Right renal pelvis (tissue), 4 donors: ENCODE measurements around the gene CUL4A. TPM values are rescaled to one million over a fixed set of nuclear protein-coding genes. Genes with fewer than 3 reads are reported as not detected.
"Not testable (repeated sequence)": the region's sequence is repeated elsewhere in the genome, so short reads cannot be mapped to it uniquely, and the experiment has no call there.

Experiments
- DNase-seq, 4 donors: peaks; one replicate each; pipeline ENCODE4 v3.0.0-alpha.2; 2013; ENCODE audit warnings: low read depth in 4 of 4, low spot score in 3 of 4, missing footprints in 1 of 4
- polyA plus RNA-seq, 4 donors: library from polyadenylated mRNA; unstranded; fragments of 120-200 nt; gene quantifications; one replicate each; pipeline ENCODE4 v1.2.1, GENCODE V29; 2013; ENCODE audit not compliant: insufficient read length in 4 of 4

The CUL4A gene
- polyA plus RNA-seq, 4 donors: 74.6 to 85.3 (median 82.0) TPM

DNA sequence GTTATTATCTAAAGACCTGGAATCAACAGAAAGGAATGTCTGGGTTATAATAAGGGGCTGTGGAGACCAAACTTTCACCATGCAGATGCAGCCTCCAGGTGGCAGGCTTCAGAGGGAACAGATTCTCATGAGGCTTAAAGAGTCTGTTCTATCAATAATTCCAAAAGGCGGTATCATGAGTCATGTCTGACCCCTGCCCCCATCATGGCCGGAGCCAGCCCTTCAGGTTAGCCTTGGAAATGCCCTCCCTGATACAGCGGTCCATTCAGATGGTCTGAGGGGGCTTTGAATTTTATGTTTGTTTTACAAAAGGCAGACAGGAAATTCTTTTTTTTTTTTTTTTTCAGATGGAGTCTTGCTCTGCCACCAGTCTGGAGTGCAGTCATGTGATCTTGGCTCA lies 66.0 kb downstream of the CUL4A start:
- no peak for DNase-seq

DNA sequence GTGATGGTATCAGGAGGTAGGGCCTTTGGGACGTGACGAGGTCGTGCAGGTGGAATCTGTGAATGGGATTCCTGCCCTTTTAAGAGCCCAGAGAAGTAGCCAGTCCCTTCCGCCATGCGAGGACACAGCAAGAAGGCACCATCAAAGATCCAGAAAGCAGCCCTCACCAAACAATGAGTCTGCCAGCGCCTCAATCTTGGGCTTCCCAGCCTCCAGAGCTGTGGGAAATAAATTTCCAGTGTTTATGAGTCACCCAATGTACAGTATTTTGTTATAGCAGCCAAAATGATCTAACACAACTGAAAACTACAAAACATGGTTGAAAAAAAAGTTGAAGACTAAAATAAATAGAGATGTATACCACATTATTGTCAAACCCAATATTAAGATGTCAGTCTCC lies 70.7 kb downstream of the CUL4A start:
- no peak for DNase-seq

DNA sequence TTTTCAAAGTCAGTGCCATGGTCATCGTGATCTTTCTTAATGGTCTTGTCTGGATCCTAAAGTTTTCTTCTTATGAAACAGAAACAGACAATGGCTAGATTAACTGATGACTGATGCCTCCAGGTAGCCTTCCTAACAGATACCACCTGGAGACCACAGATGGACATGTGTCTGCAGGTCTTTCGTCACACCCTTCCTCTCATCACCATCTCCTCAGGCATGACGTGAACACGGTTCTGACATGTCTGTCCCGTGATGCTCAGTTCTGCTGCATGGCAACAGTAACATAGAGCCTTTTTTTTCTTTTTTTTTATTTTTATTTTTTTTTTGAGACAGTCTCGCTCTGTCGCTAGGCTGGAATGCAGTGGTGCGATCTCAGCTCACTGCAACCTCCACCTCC lies 74.5 kb downstream of the CUL4A start:
- no peak for DNase-seq

DNA sequence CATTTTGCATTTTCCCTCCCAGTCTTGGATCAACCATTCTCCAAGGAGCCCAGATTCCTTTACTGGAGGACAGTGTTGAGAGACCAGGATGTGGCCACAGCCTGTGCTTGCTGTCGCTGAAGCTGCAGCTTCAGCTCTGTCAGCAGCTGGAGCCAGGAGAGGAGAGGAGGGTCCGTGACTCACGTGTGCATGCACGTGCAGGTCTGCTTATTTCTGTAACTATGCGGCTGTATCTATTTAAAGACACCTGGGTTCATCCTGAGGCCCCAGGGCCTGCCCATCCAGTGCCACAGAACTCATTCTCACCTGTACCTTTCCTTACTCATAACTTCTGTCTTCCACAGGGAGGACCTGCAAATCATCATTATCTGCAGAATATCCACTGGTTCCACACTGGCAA lies 79.5 kb downstream of the CUL4A start:
- DNase-seq: no peak

DNA sequence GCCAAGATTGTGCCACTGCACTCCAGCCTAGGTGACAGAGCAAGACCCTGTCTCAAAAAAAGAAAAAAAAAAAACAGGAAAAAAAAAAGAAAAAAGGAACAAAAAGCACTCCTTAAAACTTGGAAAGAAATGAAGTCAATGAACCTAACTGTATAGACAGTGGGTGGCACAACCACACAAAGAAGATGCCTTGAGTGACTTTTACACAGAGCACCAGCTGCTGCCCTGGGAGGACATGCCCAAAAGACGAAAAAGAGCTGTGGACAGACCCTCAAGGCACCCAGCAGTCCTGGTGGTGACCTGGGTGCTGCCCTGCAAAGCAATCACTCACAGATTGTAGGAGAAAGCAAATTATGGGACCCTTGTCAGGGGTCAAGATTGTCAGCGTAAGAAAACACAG lies 81.7 kb downstream of the CUL4A start:
- no peak for DNase-seq

DNA sequence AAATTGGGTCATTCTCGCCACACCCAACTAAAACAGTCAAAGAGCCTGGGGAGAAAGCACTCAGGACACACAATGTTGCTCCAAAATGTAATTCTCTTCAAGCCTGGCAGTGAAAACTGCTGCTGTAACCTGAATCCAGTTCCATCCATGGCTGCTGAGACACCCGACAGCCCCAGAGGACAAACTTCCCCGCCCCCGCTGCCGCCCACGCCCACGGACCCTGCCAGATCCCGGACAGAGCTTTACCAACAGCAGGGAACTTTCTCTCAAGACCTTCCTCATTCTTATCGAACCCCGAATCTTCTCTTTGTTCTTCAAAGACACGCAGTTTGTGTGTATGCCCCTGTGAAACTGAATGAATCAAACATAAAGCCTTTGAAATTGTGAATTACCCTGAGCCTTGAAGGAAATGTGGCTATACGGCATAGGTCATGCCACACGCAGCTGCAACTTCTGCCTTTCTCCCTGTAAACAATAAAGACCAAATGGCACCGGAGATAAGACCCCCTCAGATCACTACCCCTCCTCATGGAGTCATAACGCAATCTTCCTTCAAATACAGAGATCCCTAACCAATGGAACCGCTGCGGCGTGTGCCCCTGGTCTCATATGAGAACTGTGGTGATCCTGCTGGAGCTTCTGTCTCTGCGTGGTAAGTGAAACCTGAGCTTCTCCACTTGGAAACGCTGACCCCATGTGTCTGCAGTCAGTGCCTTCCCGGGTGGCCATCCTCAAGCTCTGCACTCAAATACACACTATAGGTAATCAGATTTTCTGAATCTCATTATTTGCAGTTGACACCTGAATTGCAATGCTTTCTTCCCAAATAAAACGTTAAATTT lies 82.8 kb downstream of the CUL4A start:
- no peak for DNase-seq

DNA sequence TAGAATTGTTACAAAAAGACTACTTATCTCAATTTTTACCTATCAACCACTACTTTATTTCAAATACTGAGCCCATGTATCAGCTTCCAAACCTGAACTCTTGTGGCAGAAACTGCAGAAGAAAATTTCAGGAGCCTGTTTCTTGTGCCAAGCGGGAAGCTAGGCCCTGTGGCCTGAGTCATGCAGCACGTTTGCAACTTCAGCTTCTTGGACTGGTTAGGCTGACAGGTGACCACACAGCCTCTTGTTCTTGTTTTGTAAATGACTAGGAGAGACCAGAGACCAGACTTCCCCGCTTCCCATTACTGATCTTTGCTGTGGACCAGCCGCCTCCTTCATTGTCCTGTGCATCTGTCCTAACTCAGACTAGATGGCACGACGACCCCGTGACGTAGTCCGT lies 84.3 kb downstream of the CUL4A start:
- no peak for DNase-seq

DNA sequence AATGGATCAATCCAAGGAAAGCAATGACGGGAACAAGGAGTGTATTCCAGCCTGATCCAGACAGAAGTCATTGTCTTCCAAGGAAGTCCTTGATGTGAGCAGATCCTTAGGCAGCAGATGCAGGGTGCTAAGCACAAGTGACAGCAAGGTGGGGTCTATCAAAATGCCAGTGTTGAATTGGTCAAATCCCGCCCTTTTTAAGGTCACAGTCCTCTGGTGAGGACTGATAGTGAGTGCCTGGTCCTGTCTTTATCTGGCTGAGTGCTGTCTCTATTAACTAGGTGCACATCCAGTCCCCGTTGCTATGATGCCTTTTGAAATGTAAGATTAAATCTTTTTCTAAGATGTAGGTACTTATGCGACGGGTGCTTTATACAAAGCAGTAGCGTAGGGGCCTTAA lies 86.4 kb downstream of the CUL4A start:
- no peak for DNase-seq

DNA sequence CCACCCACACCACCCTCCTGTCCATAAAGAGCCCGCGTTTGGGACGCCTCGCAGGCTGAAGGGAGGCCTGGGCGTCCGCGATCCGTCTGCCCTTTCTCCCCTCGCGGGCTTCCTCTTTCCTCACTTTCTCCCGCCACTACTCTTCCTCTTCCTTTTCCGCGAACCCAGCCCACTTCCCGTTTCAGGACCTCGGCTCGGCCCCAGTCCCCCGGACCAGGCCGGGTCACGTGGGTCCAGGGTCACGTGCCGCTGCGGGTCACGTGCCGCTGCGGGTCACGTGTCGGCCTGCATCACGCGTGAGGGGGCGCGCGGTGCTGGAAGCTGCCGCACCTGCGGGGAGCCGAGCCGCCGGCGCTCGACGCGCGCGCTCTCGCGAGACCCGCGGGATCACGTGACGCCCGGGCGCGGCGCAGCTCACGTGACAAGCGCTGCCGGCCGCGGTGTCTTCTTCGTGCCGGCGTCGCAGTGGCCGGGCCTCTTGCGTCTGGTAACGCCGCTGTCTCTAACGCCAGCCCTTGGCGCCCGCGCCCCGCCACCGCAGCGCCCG lies 87.5 kb downstream of the CUL4A start, which contains the start of gene LAMP1:
Gene LAMP1, plus strand, starts transcription at position 417 of the 547 bp plus-strand sequence. CDS start 196 bp downstream, outside the sequence.
- DNase-seq: peak; percentile 91 to 99 (median 94)

DNA sequence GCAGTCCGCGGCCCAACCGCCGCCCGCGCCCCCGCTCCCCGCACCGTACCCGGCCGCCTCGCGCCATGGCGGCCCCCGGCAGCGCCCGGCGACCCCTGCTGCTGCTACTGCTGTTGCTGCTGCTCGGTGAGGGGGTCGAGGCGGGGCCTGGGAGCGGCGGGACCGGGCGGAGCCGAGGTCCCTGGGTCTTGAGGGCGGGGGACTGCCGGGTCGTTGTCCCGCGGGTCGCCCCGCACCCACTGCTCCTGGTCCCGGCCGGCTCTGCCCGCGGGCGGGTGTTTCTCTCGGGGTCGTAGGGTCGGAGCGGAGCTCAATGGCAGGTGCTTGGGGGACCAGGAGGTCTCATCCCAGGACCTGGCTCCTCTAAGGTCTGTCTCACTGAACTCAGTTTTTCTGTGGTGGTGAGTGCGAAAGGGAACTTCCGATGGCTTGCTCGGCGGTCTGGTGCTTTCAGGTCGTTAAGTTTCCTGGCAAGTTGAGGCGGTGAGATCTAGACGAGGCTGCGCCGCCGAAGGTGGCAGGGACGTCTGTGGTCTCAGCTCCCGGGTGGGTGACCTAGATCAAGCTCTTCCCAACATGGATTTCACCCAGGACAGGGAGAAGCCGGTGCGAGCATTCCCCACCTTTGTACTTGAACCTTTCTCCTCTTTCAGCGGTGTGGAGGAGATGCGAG lies 88.1 kb downstream of the CUL4A start:
- no peak for DNase-seq

DNA sequence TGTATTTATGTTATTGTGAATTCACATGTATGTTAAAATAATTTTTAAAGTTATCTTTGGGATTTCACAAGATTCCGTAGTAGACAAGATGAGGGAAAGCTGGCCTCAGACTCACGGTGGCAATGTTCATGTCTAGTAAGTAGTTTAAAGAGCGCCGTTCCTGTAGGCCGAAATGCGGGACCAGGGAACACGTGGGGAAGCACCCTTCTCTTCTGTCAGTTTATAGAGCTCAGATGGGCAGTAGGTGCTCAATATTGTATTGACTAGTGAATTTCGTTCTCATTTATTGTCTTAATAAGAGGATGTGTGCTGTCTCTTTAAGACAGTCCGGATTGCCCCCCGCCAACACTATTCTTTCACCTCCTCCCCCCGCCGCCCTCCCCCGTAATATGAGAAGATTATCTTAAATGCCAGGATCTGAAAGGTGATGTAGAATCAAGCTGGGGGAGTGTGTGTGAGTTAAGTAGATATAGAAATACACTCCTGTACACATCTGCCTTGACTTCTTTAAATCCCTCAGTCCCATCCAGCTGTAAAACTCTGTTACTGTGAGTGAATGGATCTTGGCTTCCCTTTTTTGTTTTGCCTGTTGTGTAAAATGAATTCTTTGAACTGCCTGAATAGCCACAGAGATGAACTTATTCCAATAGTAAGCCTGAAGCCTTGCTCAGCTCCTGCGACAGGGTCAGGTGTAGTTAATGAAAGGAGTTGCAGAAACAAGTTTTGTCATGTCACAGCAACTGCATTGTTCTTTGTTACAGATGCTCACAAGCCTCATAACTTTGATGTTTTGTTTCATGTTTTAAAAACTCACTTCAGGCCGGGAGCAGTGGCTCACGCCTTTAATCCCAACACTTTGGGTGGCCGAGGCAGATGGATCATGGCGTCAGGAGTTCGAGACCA lies 88.9 kb downstream of the CUL4A start:
- no peak for DNase-seq

DNA sequence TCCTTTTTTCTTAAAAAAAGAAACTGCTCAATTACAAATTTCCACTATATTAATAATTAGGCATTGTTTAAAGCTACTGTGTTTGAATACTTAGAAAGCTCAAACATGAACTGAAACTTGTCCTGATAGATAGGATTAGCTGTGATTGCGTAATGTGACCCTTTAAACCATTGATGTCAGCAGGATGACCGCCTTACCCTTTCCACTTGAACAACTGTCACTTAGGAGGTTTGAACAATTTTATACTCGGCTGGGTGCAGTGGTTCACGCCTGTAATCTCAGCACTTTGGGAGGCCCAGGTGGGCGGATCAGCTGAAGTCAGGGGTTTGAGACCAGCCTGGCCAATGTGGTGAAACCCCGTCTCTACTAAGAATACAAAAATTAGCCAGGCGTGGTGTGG lies 90.5 kb downstream of the CUL4A start:
- DNase-seq: no peak

DNA sequence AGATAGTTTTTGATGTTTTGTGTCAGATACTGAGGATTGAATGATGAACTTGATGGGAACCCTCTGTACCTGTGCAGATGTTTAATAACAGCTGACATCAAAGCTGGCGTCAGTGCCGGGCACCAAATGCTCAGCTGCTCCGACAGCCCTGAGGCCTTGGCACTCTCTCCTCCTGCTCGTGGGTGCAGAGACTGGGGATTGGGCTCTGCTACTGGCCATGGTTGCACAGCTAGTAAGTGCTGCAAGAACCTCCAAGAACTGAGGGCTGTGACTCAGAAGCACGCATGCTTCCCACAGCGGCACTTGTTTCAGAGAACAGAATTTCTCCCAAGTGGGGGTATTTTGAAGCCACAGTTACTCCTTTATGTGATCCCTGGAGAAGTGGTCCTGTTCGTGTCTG lies 93.6 kb downstream of the CUL4A start:
- no peak for DNase-seq

DNA sequence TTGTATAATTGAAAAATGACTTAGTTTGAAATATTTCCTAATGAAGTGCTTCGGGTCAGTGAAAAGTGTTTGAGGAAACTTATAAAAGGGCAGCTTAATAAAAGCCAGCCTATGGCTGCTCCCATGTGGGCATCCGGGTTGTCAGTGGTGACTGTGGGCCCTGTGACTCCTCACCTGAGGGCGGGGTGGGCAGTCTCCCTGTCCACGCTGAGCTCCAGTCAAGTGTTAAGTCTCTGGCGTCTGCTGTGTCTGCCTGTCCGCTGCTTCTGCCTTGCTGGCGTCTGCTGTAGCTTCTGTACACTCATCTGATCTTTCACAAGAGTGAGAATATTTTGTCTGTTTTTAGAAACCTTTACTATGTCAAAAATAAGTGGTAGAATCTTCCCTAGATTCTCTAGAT lies 94.7 kb downstream of the CUL4A start:
- DNase-seq: no peak

DNA sequence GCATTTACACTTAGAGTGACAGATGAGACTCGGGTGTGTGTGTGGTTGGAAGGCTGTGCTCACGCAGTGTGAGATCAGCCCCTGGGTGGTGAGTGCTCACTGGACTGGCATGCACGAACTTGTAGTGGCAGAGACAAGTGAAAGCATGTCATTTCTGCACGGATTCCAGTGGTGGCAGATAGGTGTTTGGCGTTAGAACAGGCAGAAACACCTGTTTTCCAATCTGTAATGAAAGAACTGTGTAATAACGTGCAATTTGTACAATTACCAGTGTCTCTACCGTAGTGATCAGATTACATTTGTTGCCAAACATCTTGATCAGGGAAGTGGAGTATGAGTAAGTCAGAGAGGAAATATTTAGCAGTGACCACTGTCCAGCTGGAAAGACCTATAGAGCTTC lies 95.8 kb downstream of the CUL4A start:
- no peak for DNase-seq

DNA sequence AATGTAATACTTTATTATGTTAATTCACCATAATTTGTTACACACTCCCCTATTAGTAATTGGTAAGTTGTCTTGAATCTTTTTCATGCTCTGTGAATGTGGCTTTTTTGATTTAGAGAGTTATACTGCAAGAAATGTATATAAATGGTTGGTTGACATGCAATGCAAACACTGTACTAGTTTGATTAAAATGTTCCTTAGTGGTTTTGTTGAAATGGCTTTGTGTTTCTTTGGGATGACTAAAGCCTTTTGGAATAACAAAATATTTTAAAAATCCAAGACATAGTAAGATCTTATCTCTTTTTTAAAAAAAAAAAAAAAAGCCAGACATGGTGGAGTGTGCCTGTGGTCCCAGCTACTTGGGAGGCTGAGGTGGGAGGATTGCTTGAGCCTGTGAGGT lies 98.1 kb downstream of the CUL4A start:
- no peak for DNase-seq

DNA sequence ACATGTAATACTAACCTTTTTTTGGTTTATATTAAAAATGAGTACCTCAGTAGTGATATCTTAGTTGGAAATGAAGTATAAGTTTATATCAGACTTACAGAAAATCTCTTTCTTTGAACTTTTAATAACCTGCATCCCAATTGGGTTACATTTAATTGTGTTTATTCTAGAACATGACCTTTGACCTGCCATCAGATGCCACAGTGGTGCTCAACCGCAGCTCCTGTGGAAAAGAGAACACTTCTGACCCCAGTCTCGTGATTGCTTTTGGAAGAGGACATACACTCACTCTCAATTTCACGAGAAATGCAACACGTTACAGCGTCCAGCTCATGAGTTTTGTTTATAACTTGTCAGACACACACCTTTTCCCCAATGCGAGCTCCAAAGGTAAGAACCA lies 100.1 kb downstream of the CUL4A start:
- no peak for DNase-seq

DNA sequence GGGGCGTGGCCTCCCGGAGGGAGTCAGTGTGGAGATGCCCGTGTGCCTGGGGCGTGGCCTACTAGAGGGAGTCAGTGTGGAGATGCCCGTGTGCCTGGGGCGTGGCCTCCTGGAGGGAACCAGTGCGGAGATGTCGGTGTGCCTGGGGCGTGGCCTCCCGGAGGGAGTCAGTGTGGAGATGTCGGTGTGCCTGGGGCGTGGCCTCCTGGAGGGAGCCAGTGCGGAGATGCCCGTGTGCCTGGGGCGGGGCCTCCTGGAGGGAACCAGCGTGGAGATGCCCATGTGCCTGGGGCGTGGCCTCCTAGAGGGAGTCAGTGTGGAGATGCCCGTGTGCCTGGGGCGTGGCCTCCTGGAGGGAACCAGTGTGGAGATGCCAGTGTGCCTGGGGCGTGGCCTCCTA lies 104.7 kb downstream of the CUL4A start:
- not testable (repeated sequence) for DNase-seq

DNA sequence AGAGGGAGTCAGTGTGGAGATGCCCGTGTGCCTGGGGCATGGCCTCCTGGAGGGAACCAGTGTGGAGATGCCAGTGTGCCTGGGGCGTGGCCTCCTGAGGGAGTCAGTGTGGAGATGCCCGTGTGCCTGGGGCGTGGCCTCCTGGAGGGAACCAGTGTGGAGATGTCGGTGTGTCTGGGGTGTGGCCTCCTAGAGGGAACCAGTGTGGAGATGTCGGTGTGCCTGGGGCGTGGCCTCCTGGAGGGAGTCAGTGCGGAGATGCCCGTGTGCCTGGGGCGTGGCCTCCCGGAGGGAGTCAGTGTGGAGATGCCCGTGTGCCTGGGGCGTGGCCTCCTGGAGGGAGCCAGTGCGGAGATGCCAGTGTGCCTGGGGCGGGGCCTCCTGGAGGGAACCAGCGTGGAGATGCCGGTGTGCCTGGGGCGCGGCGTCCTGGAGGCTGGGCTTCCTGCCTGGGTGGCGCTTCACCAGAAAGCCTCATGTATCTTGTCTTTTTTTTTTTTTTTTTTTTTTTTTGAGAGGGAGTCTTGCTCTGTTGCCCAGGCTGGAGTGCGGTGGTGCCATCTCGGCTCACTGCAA lies 105.6 kb downstream of the CUL4A start:
- DNase-seq: not testable (repeated sequence)

DNA sequence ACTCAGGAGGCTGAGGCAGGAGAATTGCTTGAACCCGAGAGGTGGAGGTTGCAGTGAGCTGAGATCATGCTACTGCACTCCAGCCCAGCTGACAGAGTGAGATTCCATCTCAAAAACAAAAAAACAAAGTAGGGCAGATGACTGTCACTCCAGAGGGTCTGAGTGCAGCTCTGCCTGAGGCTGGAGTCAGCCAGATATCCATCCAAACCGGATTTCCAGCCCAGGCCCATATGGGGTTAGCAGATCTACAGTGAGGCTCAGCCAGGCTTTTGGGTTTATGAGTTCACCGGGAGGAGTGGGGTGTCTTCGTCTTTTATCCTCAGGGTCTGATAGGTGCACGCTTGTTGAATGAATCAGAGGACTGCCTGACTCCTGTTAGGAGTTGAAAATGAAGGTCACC lies 106.6 kb downstream of the CUL4A start:
- DNase-seq: no peak
